ENCODE data around the gene TMEM250. TPM values are rescaled to one million over a fixed set of nuclear protein-coding genes. Genes with fewer than 3 reads are reported as not detected.

TMEM250 gene
- total RNA-seq, 4 donors from 2014 or later = 28.7 to 66.1 (median 45.3) TPM

GRCh38 chr9:136148766-136149165 lies 30.1 kb upstream of the TMEM250 start:
- Histone ChIP-seq H3K9me3 (no peaks in the 10 kb centered on the region), H3K4me3 (no peak overlapping the region), H3K4me1 (no peaks in the 10 kb centered on the region), H3K27me3 (peaks cover 61% of the 10 kb centered on the region), H3K27ac (no peak overlapping the region), H3K36me3 (no peaks in the 10 kb centered on the region)
- no peak for TF ChIP-seq EP300 (IDR thresholded peaks at IDR 0.05)
- no peak for ATAC-seq
- 80% methylated on average over 1 of the region's 14 CpGs; no CpG with 5 or more reads in 1 of the 2 donors for WGBS, 2 donors (ENCODE audit: low coverage in 1 of 2)

DNA sequence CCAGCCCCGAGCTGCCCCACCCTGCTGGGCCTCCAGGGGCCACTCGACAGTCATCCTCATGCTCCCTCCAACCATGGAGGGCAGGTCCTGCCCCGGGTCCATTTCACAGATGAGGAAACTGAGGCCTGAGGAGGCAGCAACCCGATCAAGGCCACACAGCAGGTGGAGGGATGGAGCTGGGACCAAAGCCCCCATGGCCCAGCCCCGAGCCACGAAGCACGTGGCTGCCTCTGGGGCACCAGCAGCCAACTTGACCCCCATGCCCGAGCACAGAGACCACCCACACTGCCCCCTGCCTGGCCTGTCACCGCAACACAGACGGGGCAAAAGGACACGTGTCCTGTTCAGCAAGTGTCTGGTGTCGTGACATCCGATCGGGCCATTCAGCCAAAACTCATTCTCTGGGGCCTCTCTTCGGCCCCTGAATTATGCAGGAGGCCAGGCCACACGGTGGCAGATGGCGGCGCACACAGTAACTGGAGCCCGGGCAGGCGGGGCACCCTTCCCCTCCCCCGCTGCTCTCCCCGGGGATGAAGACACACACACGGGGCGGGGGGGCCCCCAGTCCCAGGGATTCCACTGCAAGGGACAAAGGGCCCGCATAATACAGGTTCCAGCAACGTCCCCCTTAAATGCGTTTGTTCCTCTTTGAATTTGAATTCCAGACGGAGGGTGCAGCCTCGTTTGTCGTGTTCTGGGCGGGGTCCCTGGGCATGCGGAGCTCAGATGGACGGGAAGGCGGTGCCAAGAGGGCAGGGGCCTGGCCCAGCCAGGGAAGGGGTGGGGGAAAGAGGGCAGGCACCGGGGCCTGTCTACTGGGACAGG lies 29.4 kb upstream of the TMEM250 start:
- H3K9me3 ChIP-seq = no peaks in the 10 kb centered on the region
- peaks cover 68% of the 10 kb centered on the region for H3K27me3 ChIP-seq
- 0% methylated on average over 1 of the region's 35 CpGs; no CpG with 5 or more reads in 1 of the 2 donors for WGBS, 2 donors (ENCODE audit: low coverage in 1 of 2)
- no peaks in the 10 kb centered on the region for H3K4me1 ChIP-seq
- H3K36me3 ChIP-seq = no peaks in the 10 kb centered on the region
- H3K4me3 ChIP-seq = no peak overlapping the region
- no peak overlapping the region for H3K27ac ChIP-seq
- TF ChIP-seq CTCF (IDR thresholded peaks at IDR 0.05) = no peak
- no peak for ATAC-seq

DNA sequence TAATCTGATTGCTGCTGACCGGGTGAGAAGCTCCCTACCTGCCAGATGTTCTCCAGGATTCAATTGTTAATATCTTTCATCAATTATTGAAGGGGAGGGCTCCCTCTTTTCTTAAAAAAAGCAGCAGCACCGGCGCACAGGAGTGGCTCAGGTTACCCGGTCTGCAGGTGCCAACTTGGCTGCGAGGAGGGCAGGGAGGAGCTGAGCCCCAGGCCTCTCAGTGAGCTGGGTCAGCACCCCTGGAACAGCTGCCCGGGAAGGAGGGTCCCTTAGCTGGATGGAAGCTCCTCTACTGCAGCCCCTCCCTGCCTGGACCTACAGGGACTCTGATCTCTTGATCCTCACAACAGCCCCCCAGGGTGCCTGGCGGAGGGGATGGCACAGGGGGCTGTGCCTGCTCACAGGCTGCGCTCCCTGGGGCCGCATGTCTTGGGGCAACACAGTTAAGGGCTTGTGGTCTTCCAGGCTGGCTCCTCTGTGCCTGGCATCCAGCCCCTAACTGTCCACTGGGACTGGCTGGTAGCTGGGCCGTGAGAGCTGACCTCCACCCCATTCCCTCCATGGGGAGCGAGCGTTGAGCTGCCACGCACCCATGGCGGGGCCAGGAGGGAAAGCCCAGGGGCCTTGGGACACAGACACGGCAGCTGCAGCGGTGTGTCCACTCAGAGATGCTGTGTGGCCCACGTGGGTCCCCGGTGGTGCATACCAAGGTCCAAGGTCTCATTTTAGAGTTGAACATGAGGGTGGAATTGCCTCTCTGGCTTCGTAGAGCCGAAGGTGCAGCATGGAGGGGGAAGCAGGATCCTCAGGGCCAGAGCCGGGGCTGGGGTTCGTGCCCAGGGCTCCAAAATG lies 28.6 kb upstream of the TMEM250 start:
- TF ChIP-seq POLR2A (IDR thresholded peaks at IDR 0.05) = no peak
- no peak for TF ChIP-seq CTCF (IDR thresholded peaks at IDR 0.05)
- TF ChIP-seq POLR2AphosphoS5 (IDR thresholded peaks at IDR 0.05) = no peak
- TF ChIP-seq EP300 (IDR thresholded peaks at IDR 0.05) = no peak
- no peaks in the 10 kb centered on the region for H3K9me3 ChIP-seq
- no peak for ATAC-seq
- H3K4me3 ChIP-seq = no peak overlapping the region
- H3K27me3 ChIP-seq = peaks cover 76% of the 10 kb centered on the region
- WGBS, 2 donors (ENCODE audit: low coverage in 1 of 2) = no CpG with 5 or more reads among the region's 22 CpGs
- no peaks in the 10 kb centered on the region for H3K36me3 ChIP-seq
- no peaks in the 10 kb centered on the region for H3K4me1 ChIP-seq
- no peak overlapping the region for H3K27ac ChIP-seq

GRCh38 chr9:136146126-136147037 lies 27.7 kb upstream of the TMEM250 start:
- no peaks in the 10 kb centered on the region for H3K4me1 ChIP-seq
- no peak for ATAC-seq
- no peaks in the 10 kb centered on the region for H3K36me3 ChIP-seq
- no peak overlapping the region for H3K4me3 ChIP-seq
- TF ChIP-seq CTCF (IDR thresholded peaks at IDR 0.05) (no peak), POLR2AphosphoS5 (IDR thresholded peaks at IDR 0.05) (no peak), POLR2A (IDR thresholded peaks at IDR 0.05) (no peak), EP300 (IDR thresholded peaks at IDR 0.05) (no peak)
- H3K9me3 ChIP-seq = no peaks in the 10 kb centered on the region
- peaks cover 84% of the 10 kb centered on the region for H3K27me3 ChIP-seq
- 85 to 100% methylated on average over 1 to 4 of the region's 33 CpGs for WGBS, 2 donors (ENCODE audit: low coverage in 1 of 2)
- H3K27ac ChIP-seq = no peak overlapping the region

DNA sequence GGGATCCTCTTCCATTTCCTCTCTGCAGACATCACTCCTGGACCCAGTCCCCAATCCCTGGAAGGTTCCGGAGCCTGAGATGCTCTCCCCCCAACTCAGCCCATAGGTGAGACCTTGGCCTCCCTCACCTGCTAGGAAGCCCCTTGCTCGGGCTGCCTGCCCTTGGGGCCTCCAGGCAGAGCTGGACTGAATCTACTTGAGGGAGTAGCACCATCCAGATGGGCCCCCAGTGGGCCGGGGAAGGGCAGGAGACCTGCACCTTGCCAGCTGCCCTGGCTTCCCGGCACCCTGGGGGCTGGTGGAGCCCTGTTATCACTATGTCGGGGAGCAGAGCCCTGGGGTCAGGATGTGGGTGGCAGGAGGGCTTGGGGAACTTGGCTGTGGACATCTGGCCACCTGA lies 26.9 kb upstream of the TMEM250 start:
- WGBS, 2 donors (ENCODE audit: low coverage in 1 of 2) = 34 to 80% methylated on average over 1 to 2 of the region's 5 CpGs
- Histone ChIP-seq H3K27ac (no peak overlapping the region), H3K9me3 (no peaks in the 10 kb centered on the region), H3K4me3 (no peak overlapping the region), H3K36me3 (no peaks in the 10 kb centered on the region), H3K27me3 (peaks cover 84% of the 10 kb centered on the region), H3K4me1 (no peaks in the 10 kb centered on the region)
- no peak for TF ChIP-seq POLR2AphosphoS5 (IDR thresholded peaks at IDR 0.05)
- TF ChIP-seq POLR2A (IDR thresholded peaks at IDR 0.05) = no peak
- no peak for TF ChIP-seq CTCF (IDR thresholded peaks at IDR 0.05)
- no peak for TF ChIP-seq EP300 (IDR thresholded peaks at IDR 0.05)
- ATAC-seq = no peak

Data from gastroesophageal sphincter (tissue), 4 donors.